Suprapubic skin (tissue), 4 donors: ENCODE measurements around the gene RAP1GAP. TPM values are rescaled to one million over a fixed set of nuclear protein-coding genes. Genes with fewer than 3 reads are reported as not detected.

Experiments used
- DNase-seq, 2 donors: peaks; one replicate each; pipeline ENCODE4 v3.0.0-alpha.2; 2019; ENCODE audit warnings: low spot score in 2 of 2
- H3K27ac ChIP-seq: fragments of 200-600 bp; sonication (generic); one replicate; pipeline ENCODE4 v1.5.1; 2019
- H3K27me3 ChIP-seq: fragments of 200-600 bp; sonication (generic); one replicate; pipeline ENCODE4 v1.5.1; 2019
- H3K36me3 ChIP-seq: fragments of 200-600 bp; sonication (generic); one replicate; pipeline ENCODE4 v1.5.1; 2019
- H3K4me1 ChIP-seq: fragments of 200-600 bp; sonication (generic); one replicate; pipeline ENCODE4 v1.5.1; 2019
- H3K4me3 ChIP-seq: fragments of 200-600 bp; sonication (generic); one replicate; pipeline ENCODE4 v1.5.1; 2019; ENCODE audit warnings: mild to moderate bottlenecking
- H3K9me3 ChIP-seq: fragments of 200-600 bp; sonication (generic); one replicate; pipeline ENCODE4 v1.5.1; 2019
- EP300 ChIP-seq: sonication (generic); formaldehyde crosslinking; IDR thresholded peaks from one replicate; pipeline ENCODE4 v1.6.1; 2017; ENCODE audit warnings: antibody characterized with exemption
- POLR2A ChIP-seq, 2 donors: fragments of 450-650 bp; IDR thresholded peaks; one replicate each; pipeline ENCODE4 v1.6.1; 2017; ENCODE audit warnings: antibody characterized with exemption in 2 of 2, mild to moderate bottlenecking in 2 of 2, moderate library complexity in 2 of 2
- POLR2AphosphoS5 ChIP-seq, 3 donors: sonication (generic); formaldehyde crosslinking; IDR thresholded peaks; one replicate each; pipeline ENCODE4 v1.6.1; 2017; ENCODE audit warnings: antibody characterized with exemption in 3 of 3
- WGBS: methylation state at CpG from one replicate; pipeline ENCODE4 v1.1.5; 2018; 5-methylcytosine and 5-hydroxymethylcytosine counted together
- total RNA-seq, 4 donors: library from RNA; depleted of rRNA; stranded (reverse); fragments of >200 nt; gene quantifications; one replicate each; pipeline ENCODE4 v1.1.0, GENCODE V29; 2016
- TF ChIP-seq, protein P1 (sequence below), 2 donors: fragments of 200-600 bp in 1 of 2; fragments of 450-650 bp in 1 of 2; sonication (generic) in 1 of 2; IDR thresholded peaks; one replicate each; pipeline ENCODE4 v1.5.1; 2016 to 2019; ENCODE audit warnings: antibody characterized with exemption in 2 of 2, mild to moderate bottlenecking in 1 of 2, moderate library complexity in 1 of 2

Gene RAP1GAP
- total RNA-seq, 4 donors from 2014 or later, result 1.5 to 4.9 (median 3.6) TPM

DNA sequence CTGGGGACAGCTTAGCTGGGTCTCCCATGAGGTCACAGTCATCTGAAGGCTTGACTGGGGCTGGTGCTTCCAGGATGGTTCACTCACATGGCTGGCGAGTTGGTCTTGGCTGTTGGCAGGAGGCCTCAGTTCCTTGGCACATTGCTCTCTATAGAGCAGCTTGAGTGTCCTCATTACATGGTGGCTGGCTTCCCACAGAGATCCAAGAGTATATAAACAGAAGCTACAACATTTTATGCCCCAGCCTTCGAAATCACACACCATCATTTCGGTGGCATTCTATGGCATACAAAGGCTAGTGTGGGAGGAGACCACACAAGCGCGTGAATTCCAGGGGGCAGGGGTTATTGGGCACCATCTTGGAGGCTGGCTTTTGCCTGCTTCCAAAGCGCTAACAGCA is 96.9 kb downstream of the RAP1GAP start:
- Histone ChIP-seq H3K36me3 (no peaks in the 10 kb centered on the region), H3K27me3 (peaks cover 4% of the 10 kb centered on the region), H3K4me1 (peaks cover 16% of the 10 kb centered on the region), H3K9me3 (no peaks in the 10 kb centered on the region), H3K27ac (no peak overlapping the region), H3K4me3 (no peak overlapping the region)
- no peak for TF ChIP-seq EP300
- TF ChIP-seq, protein P1, sequence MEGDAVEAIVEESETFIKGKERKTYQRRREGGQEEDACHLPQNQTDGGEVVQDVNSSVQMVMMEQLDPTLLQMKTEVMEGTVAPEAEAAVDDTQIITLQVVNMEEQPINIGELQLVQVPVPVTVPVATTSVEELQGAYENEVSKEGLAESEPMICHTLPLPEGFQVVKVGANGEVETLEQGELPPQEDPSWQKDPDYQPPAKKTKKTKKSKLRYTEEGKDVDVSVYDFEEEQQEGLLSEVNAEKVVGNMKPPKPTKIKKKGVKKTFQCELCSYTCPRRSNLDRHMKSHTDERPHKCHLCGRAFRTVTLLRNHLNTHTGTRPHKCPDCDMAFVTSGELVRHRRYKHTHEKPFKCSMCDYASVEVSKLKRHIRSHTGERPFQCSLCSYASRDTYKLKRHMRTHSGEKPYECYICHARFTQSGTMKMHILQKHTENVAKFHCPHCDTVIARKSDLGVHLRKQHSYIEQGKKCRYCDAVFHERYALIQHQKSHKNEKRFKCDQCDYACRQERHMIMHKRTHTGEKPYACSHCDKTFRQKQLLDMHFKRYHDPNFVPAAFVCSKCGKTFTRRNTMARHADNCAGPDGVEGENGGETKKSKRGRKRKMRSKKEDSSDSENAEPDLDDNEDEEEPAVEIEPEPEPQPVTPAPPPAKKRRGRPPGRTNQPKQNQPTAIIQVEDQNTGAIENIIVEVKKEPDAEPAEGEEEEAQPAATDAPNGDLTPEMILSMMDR (IDR thresholded peaks at IDR 0.05), result no peak
- TF ChIP-seq POLR2AphosphoS5 (IDR thresholded peaks at IDR 0.05), result no peak
- no peak for TF ChIP-seq POLR2A (IDR thresholded peaks at IDR 0.05)
- 94% methylated on average over 6 of the region's 6 CpGs for WGBS
- no peak for DNase-seq

DNA sequence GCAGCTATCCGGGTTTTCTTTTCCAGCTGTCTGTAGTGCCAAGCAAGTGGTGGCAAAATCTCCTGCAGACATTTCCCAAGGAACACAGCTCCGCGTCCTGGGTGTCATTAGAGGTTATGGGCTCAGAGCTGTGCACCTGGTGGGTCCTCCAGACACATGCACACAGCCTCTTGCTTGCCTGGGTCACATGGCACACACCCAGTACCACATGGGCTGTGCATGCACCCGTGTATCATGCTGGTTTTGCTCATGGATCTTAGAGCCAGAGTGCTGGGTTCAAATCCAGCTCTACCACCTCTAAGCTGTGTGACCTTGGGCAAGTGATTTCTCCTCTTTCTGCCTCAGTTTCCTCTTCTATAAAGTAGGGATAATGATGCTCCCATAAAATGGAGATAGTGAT is 98.3 kb downstream of the RAP1GAP start:
- H3K4me1 ChIP-seq, result peaks cover 16% of the 10 kb centered on the region
- WGBS, result 88% methylated on average over 3 of the region's 4 CpGs
- TF ChIP-seq, protein P1 (IDR thresholded peaks at IDR 0.05), result no peak
- TF ChIP-seq POLR2AphosphoS5 (IDR thresholded peaks at IDR 0.05) (no peak), POLR2A (IDR thresholded peaks at IDR 0.05) (no peak)
- H3K36me3 ChIP-seq, result no peaks in the 10 kb centered on the region
- H3K27me3 ChIP-seq, result peaks cover 4% of the 10 kb centered on the region
- H3K4me3 ChIP-seq, result no peak overlapping the region
- no peak overlapping the region for H3K27ac ChIP-seq
- no peaks in the 10 kb centered on the region for H3K9me3 ChIP-seq
- no peak for DNase-seq

DNA sequence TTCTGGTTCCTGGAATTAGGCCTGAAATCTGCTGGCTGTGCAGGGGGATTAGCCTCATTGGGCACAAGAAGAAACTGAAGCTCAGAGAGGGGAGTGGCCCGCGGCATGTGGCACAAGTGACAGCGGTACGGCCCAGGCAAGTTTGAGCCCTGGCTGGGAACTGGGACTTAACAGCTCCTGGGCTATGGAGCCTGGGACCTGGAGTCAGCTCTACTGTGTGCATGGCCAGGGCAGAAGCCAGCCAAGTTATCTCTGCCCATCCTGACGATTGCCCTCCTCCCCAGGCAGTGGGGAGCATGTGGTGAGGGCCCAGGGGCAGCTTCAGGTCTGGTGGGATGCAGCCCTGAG is 98.7 kb downstream of the RAP1GAP start:
- WGBS, result 90% methylated on average over 4 of the region's 5 CpGs
- no peaks in the 10 kb centered on the region for H3K9me3 ChIP-seq
- H3K36me3 ChIP-seq, result no peaks in the 10 kb centered on the region
- H3K4me3 ChIP-seq, result no peak overlapping the region
- H3K27me3 ChIP-seq, result peaks cover 4% of the 10 kb centered on the region
- TF ChIP-seq POLR2AphosphoS5 (IDR thresholded peaks at IDR 0.05) (no peak), EP300 (no peak), POLR2A (IDR thresholded peaks at IDR 0.05) (no peak)
- TF ChIP-seq, protein P1 (IDR thresholded peaks at IDR 0.05), result no peak
- no peak for DNase-seq
- peaks cover 16% of the 10 kb centered on the region for H3K4me1 ChIP-seq
- H3K27ac ChIP-seq, result no peak overlapping the region

DNA sequence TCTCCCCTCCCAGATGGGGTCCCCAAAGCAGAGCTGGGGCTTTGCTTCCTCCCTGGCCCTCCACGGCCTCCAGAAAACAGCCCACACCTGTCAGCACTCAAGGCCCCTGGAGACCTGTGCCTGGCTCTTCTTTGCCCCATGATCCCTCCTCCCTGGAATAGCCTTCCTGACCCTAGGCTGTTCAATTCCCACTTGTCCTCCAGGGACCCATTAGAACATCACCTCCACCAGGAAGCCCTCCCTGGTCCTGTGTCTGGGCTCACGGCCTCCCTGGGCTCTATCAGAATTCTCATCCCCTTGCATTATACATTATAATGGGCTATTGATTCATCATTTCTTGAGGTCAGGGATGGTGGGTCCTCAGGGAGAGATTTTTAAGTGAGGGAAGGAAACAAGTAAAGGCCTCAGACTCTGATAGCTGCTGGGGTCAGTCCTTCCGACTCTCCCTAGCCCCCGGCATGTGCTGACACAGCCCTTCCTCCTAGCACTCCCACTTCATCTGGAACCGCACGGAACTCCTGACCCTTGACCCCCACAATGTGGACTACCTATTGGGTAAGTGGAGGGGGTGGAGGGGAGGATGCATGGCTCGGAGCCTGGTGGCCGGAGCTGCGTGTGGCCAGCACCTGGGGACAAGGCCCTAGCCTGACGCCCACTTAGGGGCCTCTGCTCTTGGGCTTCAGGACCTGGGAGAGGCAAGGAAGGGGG is 99.2 kb downstream of the RAP1GAP start:
- TF ChIP-seq, protein P1 (IDR thresholded peaks at IDR 0.05), result no peak
- TF ChIP-seq POLR2A (IDR thresholded peaks at IDR 0.05), result no peak
- no peak for TF ChIP-seq POLR2AphosphoS5 (IDR thresholded peaks at IDR 0.05)
- TF ChIP-seq EP300, result no peak
- H3K27ac ChIP-seq, result no peak overlapping the region
- DNase-seq, result no peak
- H3K4me3 ChIP-seq, result no peak overlapping the region
- H3K36me3 ChIP-seq, result no peaks in the 10 kb centered on the region
- H3K4me1 ChIP-seq, result peaks cover 13% of the 10 kb centered on the region
- WGBS, result 77% methylated on average over 10 of the region's 10 CpGs
- peaks cover 4% of the 10 kb centered on the region for H3K27me3 ChIP-seq
- H3K9me3 ChIP-seq, result no peaks in the 10 kb centered on the region

DNA sequence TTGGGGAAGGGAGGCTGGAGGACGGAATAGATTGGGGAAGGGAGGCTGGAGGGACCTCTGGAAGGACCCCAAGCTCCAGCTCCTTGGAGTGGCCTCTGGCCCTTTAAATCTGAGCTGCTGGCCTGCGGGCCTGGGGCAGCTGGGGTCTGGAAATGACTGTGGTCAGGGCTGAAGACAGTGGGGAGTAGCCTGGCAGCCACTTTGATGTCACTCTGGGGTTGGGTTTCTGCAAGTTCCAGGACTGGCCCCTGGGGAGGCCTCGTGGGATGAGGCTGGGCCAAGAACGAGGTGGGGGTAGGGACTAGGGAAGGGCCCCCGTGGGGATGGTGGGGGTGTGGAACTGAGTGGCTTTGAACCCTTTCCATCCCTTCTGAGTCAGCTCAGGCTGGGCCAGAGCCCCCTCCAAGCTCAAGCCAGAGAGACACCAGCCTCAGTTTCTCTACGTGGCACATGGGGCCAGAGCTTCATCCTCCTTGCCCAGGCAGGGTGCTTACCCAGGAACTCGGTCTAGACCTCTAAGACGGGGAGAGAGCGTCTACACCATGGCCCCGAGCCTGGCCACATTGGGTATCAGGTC is 100.3 kb downstream of the RAP1GAP start:
- H3K4me3 ChIP-seq, result no peak overlapping the region
- H3K4me1 ChIP-seq, result peaks cover 2% of the 10 kb centered on the region
- H3K36me3 ChIP-seq, result no peaks in the 10 kb centered on the region
- peaks cover 4% of the 10 kb centered on the region for H3K27me3 ChIP-seq
- no peaks in the 10 kb centered on the region for H3K9me3 ChIP-seq
- 82% methylated on average over 10 of the region's 10 CpGs for WGBS
- H3K27ac ChIP-seq, result no peak overlapping the region
- no peak for TF ChIP-seq POLR2AphosphoS5 (IDR thresholded peaks at IDR 0.05)
- TF ChIP-seq POLR2A (IDR thresholded peaks at IDR 0.05), result no peak
- TF ChIP-seq, protein P1 (IDR thresholded peaks at IDR 0.05), result no peak
- TF ChIP-seq EP300, result no peak
- no peak for DNase-seq
